GM12875 (cell line): ENCODE results near the gene OR52I1.
A peak's percentile ranks its signal among the peaks of the same experiment; 100 is the strongest.

Experiments used
- H3K4me3 ChIP-seq: one replicate; pipeline ENCODE4 v1.5.1; 2011; ENCODE audit warnings: low read depth, low read length, control low read depth
- CTCF ChIP-seq: IDR thresholded peaks from 2 replicates; pipeline ENCODE4 v1.5.1; 2011; ENCODE audit warnings: low read depth, mild to moderate bottlenecking, control low read depth, inconsistent platforms, low read length, moderate library complexity, borderline replicate concordance; ENCODE audit not compliant: insufficient read depth

OR52I1 gene

GRCh38 chr11:4610258-4610935, 16.6 kb downstream of the OR52I1 start:
- no peak overlapping the region for H3K4me3 ChIP-seq

GRCh38 chr11:4611986-4612385, 18.1 kb downstream of the OR52I1 start:
- H3K4me3 ChIP-seq, result no peak overlapping the region
- TF ChIP-seq CTCF, result no peak

More at GRCh38 chr11:4610258-4610935, 16.6 kb downstream of the OR52I1 start:
- TF ChIP-seq CTCF, result no peak

GRCh38 chr11:4615856-4616444, 22.1 kb downstream of the OR52I1 start:
- no peak overlapping the region for H3K4me3 ChIP-seq
- TF ChIP-seq CTCF, result no peak

- H3K4me3 ChIP-seq, result no peak overlapping the region
- TF ChIP-seq CTCF, result no peak
Measured at GRCh38 chr11:4619514-4619913, 25.7 kb downstream of the OR52I1 start.

- TF ChIP-seq CTCF, result peak; percentile 57; the same call in 1 of the 2 replicates
- no peak overlapping the region for H3K4me3 ChIP-seq
Measured at GRCh38 chr11:4626207-4627099, 32.6 kb downstream of the OR52I1 start.

- TF ChIP-seq CTCF, result no peak
- H3K4me3 ChIP-seq, result no peak overlapping the region
Measured at GRCh38 chr11:4636136-4636535, 42.3 kb downstream of the OR52I1 start.
